ENCODE results near the gene PLEKHN1.

PLEKHN1 gene

DNA sequence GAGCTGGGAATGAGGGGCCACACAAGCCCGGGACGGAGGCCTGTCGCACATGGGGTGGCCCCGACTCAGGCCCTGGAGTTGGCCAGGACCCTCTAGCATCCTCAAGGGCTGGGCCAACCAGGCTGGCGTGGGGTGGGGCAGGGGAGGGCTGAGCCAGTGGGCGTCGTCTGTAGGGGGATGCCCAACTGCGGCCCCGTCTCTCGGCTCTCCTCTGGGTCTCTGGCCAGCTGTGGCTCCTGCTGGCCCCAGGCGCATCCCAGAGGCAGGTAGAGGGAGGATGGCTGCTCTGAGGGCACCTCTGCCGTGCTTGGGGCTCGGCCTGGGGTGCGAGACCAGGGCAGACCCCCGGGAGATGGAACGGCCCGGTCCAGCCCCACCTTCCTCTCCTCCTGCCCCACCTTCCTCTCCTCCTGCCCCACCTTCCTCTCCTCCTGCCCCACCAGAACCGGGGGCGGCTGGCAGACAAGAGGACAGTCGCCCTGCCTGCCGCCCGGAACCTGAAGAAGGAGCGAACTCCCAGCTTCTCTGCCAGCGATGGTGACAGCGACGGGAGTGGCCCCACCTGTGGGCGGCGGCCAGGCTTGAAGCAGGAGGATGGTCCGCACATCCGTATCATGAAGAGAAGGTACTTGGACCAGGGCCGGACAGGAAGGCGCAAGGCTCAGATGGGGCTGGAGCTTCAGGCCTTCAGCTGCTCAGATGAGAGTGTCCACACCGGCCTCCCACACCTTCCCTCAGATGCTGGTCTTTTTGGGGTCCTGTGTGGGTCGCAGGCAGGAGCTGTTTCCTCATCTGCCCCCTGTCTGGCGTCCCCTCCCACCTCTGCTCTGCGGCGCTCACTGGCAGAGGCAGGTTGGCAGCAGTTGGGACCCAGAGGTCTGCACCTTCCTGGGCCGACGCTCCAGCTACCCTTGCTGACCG, 36.3 kb upstream of the PLEKHN1 start:
- DNase-seq: no peak

DNA sequence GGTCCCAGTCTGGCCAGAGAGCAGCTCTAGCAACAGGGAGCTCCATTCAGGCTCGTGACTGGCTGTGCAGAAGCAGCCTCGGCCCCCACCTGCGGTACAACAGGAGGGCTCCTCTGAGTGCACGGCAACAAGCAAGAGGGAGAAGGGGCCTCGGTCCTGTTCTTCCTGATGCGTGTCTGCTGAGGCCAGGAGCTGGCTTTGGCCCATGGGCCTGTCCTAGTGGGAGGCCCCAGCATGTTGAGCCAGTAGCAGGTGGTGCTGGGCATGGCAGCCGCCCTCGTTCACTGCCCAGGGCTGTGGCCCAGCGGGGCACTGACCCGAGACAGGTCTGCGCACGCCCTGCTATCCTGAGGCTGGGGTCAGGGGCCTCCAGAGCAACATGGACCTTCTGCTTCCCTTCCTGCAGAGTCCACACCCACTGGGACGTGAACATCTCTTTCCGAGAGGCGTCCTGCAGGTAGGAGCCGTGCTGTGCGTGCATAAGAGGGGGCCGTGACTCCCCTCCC, 35.6 kb upstream of the PLEKHN1 start:
- no peak for DNase-seq

DNA sequence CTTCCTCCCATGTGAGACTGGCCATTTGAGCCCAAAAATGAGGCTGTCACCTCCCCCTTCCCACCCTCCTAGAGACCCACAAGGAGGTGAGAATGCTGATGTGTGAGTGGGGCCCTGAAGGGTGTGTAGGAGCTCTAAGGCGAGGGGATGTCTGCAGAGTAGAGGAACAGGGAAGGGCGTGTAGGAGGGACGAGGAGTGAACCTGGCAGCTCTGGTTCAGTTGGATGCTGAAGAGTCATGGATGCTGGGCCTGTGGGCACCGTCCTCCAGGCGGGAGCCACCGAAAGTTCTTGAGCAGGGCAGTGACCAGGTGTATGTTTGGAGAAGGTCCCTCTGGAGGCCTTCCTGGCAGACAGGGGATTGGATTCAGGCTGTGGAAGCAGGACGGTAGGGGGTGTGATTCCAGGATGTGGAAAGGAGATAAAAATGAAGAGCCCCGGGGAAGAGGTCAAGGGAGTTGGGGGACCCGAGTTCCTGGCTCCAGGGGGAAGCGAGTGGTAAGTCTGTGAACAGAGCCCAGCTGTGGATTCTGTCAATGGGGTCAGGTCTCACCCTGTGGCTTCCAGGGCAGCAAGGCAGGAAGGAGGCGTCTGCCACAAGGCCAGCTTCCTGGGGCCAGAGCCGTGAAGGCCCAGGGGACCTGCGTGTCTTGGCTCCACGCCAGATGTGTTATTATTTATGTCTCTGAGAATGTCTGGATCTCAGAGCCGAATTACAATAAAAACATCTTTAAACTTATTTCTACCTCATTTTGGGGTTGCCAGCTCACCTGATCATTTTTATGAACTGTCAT, 34.7 kb upstream of the PLEKHN1 start:
- DNase-seq: no peak

DNA sequence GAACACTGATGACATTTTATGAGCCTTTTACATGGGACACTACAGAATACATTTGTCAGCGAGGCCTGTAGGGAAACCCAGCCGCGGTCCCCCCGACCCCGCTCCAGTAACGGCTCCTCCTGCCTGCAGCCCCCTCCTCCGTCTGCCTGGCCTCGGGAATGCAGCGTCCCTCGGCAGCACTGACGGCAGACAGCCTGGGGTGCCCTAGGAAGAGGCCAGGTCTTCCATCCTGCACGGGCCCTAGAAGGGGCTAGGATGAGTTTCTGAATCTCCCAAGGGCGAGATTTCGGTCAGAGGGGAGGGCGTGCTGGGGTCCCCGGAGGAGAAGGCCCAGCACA, 34.1 kb upstream of the PLEKHN1 start:
- no peak for DNase-seq

DNA sequence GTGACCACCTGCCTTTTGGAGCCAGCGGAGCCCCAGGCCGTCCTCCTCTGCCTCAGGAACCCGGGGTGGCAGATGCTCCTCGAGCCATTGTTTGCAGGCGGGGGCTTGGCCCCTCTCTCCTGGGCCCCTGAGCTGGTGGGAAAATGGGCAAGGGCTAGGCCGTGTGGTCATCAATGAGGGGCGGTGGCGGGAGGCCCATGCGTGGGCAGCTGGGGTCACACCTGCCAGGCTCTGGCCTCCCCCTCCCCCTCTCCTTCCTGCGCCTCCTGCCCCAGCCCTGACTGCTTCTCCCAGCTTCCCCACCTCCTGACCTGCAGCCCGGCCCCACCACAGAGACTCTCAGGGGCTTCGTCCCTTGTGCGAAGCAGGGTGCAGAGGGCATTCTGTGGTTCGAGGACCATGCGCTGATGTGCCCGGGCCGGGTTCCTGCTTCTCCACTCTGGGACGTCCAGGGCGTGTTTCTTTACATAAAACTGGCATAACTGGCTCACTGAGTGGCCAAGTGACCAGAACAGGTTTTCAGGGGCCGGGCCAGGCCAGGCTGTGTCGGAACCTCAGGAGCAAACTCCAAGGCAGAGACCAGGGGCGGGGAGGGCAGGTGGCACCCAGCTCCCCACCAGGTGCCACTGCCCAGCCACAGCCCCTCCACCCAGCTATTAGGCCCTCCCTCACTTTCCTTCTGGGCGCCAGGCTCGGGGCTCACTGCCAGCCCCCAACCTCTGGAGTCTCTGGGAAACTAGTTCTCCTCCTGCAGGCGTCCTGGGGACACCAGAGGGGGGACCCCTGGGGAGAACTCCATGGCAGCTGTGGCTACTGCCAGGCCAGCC, 33.3 kb upstream of the PLEKHN1 start:
- no peak for DNase-seq

DNA sequence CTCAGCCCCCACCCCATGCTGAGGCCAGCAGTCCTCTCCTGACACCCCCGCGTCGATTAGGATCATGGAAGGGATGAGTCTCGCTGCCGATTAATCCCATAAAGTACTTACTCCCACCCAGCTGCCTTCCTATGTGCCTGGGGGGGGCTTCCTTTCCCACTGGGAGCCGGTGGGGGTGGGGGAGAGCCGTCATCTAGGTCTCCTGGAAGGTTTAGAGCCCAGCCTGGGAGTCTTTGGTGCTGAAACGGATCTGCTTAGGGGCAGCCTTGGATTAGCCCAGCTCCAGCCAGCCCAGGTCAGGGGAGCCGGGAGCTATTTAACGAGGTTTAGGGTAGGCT, 32.7 kb upstream of the PLEKHN1 start:
- DNase-seq: no peak

DNA sequence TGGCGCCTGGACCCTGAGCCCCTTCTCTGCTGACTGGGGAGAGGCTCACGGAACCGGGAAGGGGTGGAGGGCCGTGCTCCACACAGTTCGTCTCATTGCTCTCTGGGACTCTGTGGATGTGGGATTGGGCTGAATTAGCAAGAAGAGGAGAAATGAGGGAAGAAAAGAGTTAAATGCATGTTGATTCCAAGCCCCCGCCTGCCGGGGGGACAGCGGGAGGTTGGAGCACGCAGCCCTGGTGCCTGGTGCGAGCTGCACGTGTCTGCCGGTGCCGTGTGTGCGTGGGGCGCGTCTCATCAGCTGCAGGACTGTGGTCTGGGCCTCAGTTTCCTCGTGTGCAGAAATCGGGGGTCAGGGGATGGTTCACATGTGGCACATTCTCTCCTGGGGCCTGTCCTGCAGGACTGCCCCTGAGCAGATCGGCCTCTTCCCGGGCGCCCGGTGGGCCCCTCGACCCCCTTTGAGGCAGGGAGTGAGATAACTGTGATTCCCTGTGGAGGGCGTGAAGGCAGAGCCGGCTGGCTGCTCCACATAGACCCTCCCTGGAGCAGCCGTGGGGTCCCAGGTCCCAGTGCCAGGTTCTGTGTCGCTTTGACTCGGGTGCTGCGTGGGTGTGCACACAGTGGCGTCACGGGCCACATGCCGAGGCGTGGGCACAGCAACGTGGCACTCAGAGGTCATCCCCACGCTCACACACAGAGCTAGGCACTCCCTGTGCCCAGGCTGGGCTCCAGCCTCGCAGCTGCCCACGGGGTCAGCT, 31.1 kb upstream of the PLEKHN1 start:
- no peak for DNase-seq

DNA sequence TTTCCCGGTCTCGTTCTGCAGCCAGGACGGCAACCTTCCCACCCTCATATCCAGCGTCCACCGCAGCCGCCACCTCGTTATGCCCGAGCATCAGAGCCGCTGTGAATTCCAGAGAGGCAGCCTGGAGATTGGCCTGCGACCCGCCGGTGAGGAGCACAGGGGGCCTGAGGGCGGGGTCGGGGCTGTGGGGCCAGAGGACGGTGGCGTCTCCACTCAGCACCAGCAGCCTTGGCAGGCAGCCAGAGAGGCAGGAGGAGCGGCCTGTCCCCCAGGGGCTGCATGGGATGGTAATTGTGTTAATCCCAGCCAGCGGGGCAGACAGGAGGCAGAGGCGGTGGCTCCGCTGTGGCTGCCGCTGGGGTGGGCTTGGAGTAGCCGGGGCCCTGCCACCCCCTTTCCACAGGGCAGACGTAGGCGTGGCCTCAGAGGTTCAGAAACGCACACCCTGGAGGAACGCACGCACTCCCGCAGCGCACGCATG, 30.5 kb upstream of the PLEKHN1 start:
- DNase-seq: peak; percentile 31

DNA sequence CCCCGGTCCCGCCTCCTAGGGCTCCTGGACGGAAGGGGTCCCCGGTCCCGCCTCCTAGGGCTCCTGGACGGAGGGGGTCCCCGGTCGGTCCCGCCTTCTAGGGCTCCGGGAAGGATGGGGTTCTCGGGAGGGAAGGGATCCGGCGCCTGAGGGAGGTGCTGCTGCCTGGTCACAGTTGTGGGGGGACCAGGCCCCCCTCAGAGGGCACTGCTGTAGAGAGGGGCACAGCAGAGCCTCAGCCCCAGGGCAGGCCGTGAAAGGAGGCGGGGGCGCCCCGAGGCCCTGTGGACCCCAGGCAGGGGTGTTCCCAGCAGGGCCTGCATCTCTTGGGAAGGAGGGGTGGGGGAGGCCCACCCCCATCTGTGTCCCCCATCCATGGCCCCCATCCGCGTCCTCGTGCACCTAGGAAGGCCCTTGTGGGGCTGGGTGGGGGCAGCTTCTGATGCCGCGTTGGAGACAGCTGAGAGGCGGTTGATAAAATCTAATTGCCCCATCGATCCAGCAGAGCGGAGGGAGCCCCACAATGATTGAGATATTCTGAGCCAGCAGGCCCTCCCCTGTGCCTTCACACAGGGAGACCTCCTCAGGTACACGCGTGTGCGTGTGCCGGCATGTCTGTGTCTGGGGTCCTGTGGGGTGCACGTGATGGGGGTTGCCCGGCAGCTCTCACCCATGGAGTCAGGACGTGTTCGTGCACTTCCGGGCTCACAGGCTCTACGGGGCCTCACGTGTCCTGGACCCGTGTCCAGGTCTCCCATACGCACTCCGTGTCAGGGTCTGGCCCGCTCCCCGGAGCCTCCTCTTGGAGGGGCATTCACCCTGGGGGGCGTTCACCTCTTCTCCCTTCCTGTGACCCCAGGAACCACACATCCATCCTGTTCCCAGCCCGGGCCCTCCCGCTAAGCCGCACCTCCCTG, 29.7 kb upstream of the PLEKHN1 start:
- no peak for DNase-seq

DNA sequence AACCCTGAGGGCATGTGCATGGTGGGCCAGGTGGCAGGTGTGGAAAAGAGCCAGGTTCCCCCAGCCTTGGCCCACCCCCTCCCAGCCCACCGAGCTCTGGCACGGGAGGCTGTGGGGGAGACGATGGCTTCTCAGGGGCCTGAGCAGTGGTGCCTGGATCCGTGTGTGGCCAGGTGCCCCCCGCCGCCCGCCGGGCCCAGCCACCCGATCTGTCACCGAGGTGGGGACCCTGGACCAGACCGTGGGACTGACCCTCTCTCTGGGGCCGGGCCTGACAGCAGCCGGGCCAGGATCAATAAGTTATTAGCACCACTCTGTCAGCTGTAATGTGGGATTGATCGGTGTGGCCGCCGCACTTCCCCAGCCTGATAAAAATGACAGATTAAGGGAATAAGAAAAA, 28.8 kb upstream of the PLEKHN1 start:
- no peak for DNase-seq

DNA sequence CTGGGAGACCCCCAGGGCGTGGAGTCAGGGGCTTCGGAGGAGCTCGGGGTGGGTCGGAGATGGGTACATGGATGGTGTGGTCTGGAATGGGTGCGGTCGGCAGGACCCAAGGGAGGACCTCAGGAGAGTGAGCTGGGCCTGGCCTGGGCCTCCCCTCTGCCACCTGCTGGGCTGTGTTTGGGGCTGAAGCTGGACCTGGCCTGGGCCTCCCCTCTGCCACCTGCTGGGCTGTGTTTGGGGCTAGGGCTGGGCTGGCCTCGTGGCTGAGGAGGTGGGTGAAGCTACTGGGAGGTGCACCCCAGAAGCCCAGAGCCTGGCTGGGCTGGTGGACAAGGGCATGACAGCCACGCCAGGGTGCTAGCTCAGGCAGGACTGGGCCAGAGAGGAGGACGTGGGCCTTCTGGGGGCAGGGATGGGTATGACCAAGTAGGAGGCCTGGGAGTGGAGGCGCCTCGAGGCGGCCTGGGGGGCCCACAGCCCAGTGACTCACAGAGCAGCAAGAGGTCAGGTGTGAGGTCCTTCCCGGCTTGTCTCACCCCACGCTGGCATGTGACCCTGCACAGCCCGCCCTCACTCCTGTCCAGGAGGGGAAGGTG, 28.1 kb upstream of the PLEKHN1 start:
- DNase-seq: no peak

DNA sequence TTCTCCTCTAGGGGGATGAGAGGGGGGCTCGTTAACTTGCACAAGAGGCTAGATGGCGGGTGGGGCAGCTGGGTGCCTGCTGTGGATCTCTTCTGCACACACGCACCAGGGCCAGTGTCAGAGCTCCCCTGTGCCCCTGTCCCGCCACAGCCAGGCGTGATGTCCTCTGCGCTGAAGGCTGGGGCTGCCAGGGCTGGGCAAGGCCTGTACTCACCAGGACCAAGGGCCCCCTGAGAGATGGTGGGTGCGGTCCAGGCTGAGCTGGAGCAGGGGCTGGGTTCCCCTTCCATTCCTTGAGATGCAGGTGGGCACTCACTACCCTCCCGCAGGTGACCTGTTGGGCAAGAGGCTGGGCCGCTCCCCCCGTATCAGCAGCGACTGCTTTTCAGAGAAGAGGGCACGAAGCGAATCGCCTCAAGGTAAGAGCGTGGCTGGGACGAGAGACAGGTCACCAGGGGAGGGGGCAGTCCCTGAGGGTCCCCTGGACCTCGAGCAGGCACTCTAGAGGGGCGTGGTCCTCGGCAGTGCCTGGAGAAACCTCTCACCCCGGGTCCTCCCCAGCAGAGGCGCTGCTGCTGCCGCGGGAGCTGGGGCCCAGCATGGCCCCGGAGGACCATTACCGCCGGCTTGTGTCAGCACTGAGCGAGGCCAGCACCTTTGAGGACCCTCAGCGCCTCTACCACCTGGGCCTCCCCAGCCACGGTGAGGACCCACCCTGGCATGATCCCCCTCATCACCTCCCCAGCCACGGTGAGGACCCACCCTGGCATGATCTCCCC, 27.4 kb upstream of the PLEKHN1 start:
- no peak for DNase-seq

DNA sequence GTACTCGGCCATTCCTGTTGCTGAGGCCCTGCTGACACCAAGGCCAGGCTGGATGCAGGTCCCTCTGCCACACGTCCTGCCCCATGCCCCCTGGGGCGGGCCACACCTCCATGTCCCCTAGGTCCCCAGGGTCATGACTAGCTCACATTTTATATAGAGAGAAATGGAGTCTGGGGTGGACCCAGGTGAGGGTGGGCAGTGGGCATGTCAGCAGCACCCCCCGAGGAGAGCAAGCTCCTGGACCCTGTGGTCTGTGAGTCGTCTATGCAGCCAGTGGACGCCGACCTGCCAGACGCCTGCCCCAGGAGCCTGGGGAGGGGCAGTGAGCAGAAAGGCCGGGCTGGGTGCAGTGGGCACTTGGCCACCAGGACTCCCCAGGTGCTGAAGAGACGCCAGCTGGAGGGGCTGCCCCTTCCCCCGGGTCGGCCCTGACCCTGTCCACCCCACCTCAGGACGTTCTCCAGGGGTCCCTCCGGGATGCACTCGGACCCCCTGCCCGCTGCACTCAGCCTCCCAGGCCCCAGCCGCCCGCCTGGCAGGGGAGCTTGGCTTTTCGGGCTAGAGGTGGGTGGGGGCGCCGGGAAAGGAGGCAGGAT, 26.7 kb upstream of the PLEKHN1 start:
- no peak for DNase-seq

DNA sequence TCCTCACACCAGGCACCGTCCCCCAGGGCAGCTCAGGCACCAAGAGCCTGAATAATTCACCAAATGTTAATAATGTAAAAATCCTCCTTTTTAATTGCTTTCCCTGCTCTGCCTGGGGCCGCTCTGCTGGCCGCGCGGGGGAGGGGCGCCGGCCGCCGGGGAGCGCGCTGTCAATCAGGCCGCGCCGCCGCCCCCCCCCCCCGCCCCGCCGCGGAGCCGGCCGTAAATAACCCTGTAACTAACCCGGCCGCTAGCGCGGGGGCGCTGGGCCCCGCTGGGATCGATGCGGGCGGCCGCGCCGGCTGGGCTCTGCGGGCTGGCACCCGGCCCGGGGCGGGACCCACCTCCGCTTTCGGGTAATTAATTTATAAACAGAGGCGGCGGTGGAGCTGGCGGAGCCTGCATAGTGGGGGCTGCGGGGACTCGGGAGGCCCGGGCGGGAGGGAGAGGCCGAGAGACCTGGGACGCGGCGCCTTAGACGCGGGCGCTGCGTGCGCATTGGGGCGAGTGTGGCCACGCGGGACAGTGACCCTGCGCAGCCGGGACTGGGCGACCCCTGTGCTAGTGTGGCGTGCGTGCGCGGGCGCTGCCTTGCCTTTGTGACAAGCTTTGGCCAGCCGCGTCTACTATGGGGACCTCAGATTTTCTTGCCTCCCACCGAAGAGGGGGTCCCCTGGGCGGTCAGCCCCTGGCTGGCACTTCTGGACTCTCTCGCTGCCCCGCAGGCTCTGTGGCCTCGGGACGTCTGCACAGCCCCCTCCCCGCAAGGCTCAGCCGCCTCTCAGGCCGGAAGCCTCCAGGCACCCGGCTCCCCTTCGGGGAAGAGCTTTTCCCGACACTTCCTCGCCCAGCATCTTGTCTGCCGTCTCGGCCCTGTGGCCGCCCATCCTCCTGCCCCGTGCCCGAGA, 25.9 kb upstream of the PLEKHN1 start:
- DNase-seq: peak; percentile 36

DNA sequence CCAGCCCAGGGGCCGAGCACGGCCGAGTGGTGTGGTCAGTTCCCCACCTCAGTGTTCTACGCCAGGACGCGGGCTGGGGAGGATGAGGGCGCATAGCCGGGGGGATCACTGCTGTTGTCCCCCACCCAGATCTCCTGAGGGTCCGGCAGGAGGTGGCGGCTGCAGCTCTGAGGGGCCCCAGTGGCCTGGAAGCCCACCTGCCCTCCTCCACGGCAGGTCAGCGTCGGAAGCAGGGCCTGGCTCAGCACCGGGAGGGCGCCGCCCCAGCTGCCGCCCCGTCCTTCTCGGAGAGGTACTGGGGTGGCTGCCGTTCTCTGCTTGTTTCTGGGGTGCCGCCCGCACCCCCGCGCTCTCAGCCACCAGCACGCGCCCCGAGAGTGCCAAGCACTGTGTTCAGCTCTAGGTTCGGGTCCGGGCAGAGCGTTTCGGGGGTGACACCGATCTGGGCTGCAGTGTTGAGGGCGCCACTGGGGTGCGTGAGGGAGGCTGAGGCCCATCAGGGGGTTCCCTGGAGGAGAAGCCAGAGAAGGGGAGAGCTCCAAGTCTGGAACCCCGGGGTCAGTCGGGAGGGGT, 25.2 kb upstream of the PLEKHN1 start:
- DNase-seq: no peak

DNA sequence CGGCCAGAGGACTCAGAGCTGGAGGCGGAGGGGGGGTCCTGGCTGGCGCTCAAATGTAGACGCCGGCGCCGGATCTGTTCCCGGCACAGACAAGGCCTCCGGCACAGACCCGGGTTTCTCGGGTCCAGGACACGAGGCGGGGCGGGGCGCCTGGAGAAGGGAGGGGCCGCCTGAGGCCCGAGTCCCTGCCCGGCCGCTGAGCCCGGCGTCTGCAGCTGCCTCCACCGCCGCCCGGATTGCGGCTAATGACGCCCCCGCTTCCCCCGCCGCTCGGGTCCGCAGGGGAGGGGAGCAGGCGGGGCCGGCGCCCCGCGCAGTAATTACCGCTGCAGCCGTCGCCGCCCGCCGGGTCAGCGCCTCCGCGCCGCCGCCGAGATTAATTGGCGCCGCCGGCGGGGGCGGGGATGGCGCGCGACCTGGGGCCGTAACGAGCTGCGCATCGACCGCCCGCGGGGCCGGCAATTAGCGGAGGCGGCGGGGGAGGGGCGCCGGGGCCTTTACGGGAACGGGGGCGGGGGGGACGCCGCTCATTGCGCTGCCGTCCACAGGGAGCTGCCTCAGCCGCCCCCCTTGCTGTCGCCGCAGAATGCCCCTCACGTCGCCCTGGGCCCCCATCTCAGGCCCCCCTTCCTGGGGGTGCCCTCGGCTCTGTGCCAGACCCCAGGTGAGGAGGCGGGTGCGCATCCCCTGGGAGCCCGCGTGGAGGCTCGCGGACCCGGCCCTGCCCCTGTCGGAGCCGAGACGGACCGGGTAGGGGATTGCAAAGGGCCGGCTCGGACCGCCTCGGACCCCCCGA, 24.5 kb upstream of the PLEKHN1 start:
- peak; percentile 57 for DNase-seq

DNA sequence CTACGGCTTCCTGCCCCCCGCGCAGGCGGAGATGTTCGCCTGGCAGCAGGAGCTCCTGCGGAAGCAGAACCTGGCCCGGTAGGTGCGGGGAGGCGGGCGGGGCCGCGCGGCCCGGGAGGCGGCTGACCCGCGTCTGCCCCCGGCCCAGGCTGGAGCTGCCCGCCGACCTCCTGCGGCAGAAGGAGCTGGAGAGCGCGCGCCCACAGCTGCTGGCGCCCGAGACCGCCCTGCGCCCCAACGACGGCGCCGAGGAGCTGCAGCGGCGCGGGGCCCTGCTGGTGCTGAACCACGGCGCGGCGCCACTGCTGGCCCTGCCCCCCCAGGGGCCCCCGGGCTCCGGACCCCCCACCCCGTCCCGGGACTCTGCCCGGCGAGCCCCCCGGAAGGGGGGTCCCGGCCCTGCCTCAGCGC, 23.9 kb upstream of the PLEKHN1 start:
- no peak for DNase-seq

All from fibroblast of skin of back (primary cell).